ENCODE data around the gene CUBN. TPM values are rescaled to one million over a fixed set of nuclear protein-coding genes. Genes with fewer than 3 reads are reported as not detected.

The CUBN gene
- total and polyA plus RNA-seq, 9 of the 15 experiments (the other 6 are each of a cell fraction or from before 2014, with no cell fraction given) = 0.04 to 0.33 (median 0.09) TPM

GRCh38 chr10:17138460-17139042 is 8.9 kb upstream of the CUBN start:
- WGBS (ENCODE audit: insufficient coverage, low coverage, missing lambda C conversion rate) = 34% methylated on average over 5 of the region's 5 CpGs
- no peak overlapping the region for H3K4me3 ChIP-seq
- no peaks in the 10 kb centered on the region for H3K4me1 ChIP-seq (replicated peaks in 1 of 2; ENCODE audit: control insufficient read depth in 2 of 2, insufficient read depth in 2 of 2, low read length in 2 of 2)
- no peak overlapping the region for H2AFZ ChIP-seq (ENCODE audit: low read depth, low read length)
- no peaks in the 10 kb centered on the region for H3K9me3 ChIP-seq (replicated peaks; ENCODE audit: control insufficient read depth, insufficient read depth, low read depth, low read length)
- in situ Hi-C loops (cut with MboI) (no loop called here), intact Hi-C loops (cut with micrococcal nuclease) (no loop called here)
- no peaks in the 10 kb centered on the region for H4K20me1 ChIP-seq (replicated peaks; ENCODE audit: control insufficient read depth, insufficient read depth, low read length)
- no TSS peak for BruUV-seq (replicated peaks)
- CTCF ChIA-PET (ENCODE audit: low intra/inter-chr PET ratio) = no interaction called here
- DNase-seq (ENCODE audit: extremely low read depth in 1 of 4, low spot score in 3 of 4) = no peak
- no peak overlapping the region for H3K9ac ChIP-seq (ENCODE audit: insufficient read depth in 1 of 2, low read depth in 2 of 2, low read length in 2 of 2)
- no peaks in the 10 kb centered on the region for H3K79me2 ChIP-seq (ENCODE audit: control insufficient read depth, insufficient read depth, low read length)
- H3K27ac ChIP-seq (ENCODE audit: extremely low read depth, low read depth, low read length) = no peak overlapping the region
- POLR2A ChIA-PET = interaction anchor here (0.6 kb wide), 1 partner anchor 1781 kb away, joined by 3 read pairs; no protein-coding TSS in a partner anchor
- no peaks in the 10 kb centered on the region for H3K9me1 ChIP-seq (ENCODE audit: control insufficient read depth, insufficient read depth, low read length)
- ATAC-seq = no peak
- TF ChIP-seq PHTF2 (CRISPR knock-in tag; IDR thresholded peaks at IDR 0.05) (no peak), SMAD1 (IDR thresholded peaks at IDR 0.05; ENCODE audit: low read depth, low read length, partially characterized antibody) (no peak), AFF4 (CRISPR knock-in tag; IDR thresholded peaks at IDR 0.05) (no peak), SREBF1 (IDR thresholded peaks at IDR 0.05; ENCODE audit: borderline replicate concordance, low read depth, low read length) (no peak)
- H3K36me3 ChIP-seq (ENCODE audit: control insufficient read depth, insufficient read depth, low read length) = no peaks in the 10 kb centered on the region
- no peaks in the 10 kb centered on the region for H3K27me3 ChIP-seq (ENCODE audit: control insufficient read depth in 2 of 2, insufficient read depth in 2 of 2, low read length in 2 of 2)
- FAIRE-seq = no peak
- no peak overlapping the region for H3K4me2 ChIP-seq (ENCODE audit: insufficient read depth, low read length)

Data from K562 (cell line).